Right lobe of liver (tissue), 6 donors: Measurements from ENCODE around the gene CDA. TPM values are rescaled to one million over a fixed set of nuclear protein-coding genes. Genes with fewer than 3 reads are reported as not detected.

ENCODE experiments used
- ATAC-seq, 4 donors: fragments of 200-7000 bp; cut with Tn5 transposase; one replicate each; pipeline ENCODE4 v1.9.1; 2020; ENCODE audit warnings: mild to moderate bottlenecking in 4 of 4, moderate library complexity in 4 of 4
- DNase-seq, 3 donors: peaks; one replicate each; pipeline ENCODE4 v3.0.0-alpha.2; 2020
- H3K27ac ChIP-seq, 3 donors: fragments of 200-600 bp; one replicate each; pipeline ENCODE4 v1.8.0; 2022
- H3K27me3 ChIP-seq, 2 donors: fragments of 200-600 bp; one replicate each; pipeline ENCODE4 v1.8.0; 2022
- H3K36me3 ChIP-seq, 4 donors: fragments of 200-600 bp; sonication (generic) in 1 of 4; one replicate each; pipeline versions ENCODE4 v1.5.1 to v1.8.0; 2017 to 2022; ENCODE audit warnings: control low read depth in 1 of 4
- H3K4me1 ChIP-seq, 4 donors: fragments of 200-600 bp; sonication (generic) in 1 of 4; one replicate each; pipeline versions ENCODE4 v1.5.1 to v1.8.0; 2017 to 2022; ENCODE audit warnings: control low read depth in 1 of 4
- H3K4me3 ChIP-seq, 3 donors: fragments of 200-600 bp; one replicate each; pipeline ENCODE4 v1.8.0; 2022
- H3K9me3 ChIP-seq, 4 donors: fragments of 200-600 bp; sonication (generic) in 1 of 4; one replicate each; pipeline versions ENCODE4 v1.5.1 to v1.8.0; 2017 to 2022; ENCODE audit warnings: control low read depth in 1 of 4
- POLR2A ChIP-seq: fragments of 450-650 bp; IDR thresholded peaks from one replicate; pipeline ENCODE4 v1.6.1; 2017; ENCODE audit warnings: antibody characterized with exemption, mild to moderate bottlenecking
- WGBS: methylation state at CpG from one replicate; pipeline ENCODE4 v1.1.6; 2018; ENCODE audit warnings: low coverage, low lambda C conversion rate; ENCODE audit not compliant: insufficient coverage; ENCODE audit errors: missing lambda C conversion rate; 5-methylcytosine and 5-hydroxymethylcytosine counted together
- intact Hi-C, 2 donors: fragments of 100-400 bp; cut with DNase I; formaldehyde crosslinking; loops; one replicate each; pipeline versions ENCODE4 v1.11.2 to v1.14.1; 2022
- total RNA-seq, 6 experiments: library from RNA; depleted of rRNA in 2 of 6; stranded (reverse); fragments of >200 nt in 2 of 6; fragmentation: NEBNext Ultra II Directional in 3 of 6; extraction: Animal tissue kit (Norgen Biotek cat#: 25700) in 3 of 6; gene quantifications; one replicate each; pipeline versions ENCODE4 v1.1.0 to v1.2.4, GENCODE V29; 2016 to 2023
- TF ChIP-seq, protein P1 (sequence below), 4 donors: fragments of 200-600 bp in 3 of 4; fragments of 450-650 bp in 1 of 4; IDR thresholded peaks; one replicate each; pipeline versions ENCODE4 v1.5.1 to v1.8.0; 2016 to 2022; ENCODE audit warnings: antibody characterized with exemption in 4 of 4, mild to moderate bottlenecking in 2 of 4
- donor health status: DM: no; HTN: yes; CAD: no.
- donor health status: DM: no; HTN: no; CAD: no.
- donor health status: DM: no; HTN: no; CAD: no.
- donor health status: DM: no; HTN: yes; CAD: no.
- donor health status: DM: no; HTN: yes; CAD: no.

CDA gene
- total RNA-seq, 6 experiments from 2014 or later = 12.6 to 33.8 (median 24.5) TPM

DNA sequence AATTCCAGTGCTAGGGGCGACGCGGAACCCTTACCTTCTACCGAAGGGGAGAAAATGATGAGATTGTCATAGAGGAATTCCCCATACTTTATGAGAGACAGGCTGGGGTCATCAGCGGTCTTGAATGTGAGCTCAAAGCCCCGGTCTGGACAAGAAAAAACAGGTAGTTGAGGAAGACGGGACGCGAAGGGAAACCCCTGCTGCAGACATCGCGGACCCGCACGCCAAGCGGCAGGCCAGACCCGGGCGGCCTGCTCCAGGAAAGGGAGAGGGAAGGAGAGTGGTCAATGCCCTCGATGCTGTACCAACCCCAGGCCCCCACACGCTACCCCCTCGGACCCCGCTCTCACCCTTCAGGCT is 71.9 kb downstream of the CDA start:
- intact Hi-C loops = no loop called here
- H3K4me1 ChIP-seq = peaks cover 0 to 20% (median 9%) of the 10 kb centered on the region in 4 donors
- H3K4me3 ChIP-seq = peak overlapping the region; percentile 80 to 99 (median 97)
- no peaks in the 10 kb centered on the region for H3K27me3 ChIP-seq
- H3K27ac ChIP-seq = peak overlapping the region in 2 of 3 donors; percentile 30 to 51
- ATAC-seq (peak in 1 of 4 donors; percentile 1), DNase-seq (no peak)
- H3K36me3 ChIP-seq = peaks cover 0 to 18% (median 10%) of the 10 kb centered on the region in 4 donors
- no peaks in the 10 kb centered on the region for H3K9me3 ChIP-seq
- WGBS = 0% methylated on average over 9 of the region's 20 CpGs
- TF ChIP-seq, protein P1, sequence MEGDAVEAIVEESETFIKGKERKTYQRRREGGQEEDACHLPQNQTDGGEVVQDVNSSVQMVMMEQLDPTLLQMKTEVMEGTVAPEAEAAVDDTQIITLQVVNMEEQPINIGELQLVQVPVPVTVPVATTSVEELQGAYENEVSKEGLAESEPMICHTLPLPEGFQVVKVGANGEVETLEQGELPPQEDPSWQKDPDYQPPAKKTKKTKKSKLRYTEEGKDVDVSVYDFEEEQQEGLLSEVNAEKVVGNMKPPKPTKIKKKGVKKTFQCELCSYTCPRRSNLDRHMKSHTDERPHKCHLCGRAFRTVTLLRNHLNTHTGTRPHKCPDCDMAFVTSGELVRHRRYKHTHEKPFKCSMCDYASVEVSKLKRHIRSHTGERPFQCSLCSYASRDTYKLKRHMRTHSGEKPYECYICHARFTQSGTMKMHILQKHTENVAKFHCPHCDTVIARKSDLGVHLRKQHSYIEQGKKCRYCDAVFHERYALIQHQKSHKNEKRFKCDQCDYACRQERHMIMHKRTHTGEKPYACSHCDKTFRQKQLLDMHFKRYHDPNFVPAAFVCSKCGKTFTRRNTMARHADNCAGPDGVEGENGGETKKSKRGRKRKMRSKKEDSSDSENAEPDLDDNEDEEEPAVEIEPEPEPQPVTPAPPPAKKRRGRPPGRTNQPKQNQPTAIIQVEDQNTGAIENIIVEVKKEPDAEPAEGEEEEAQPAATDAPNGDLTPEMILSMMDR (IDR thresholded peaks at IDR 0.05) = no peak

DNA sequence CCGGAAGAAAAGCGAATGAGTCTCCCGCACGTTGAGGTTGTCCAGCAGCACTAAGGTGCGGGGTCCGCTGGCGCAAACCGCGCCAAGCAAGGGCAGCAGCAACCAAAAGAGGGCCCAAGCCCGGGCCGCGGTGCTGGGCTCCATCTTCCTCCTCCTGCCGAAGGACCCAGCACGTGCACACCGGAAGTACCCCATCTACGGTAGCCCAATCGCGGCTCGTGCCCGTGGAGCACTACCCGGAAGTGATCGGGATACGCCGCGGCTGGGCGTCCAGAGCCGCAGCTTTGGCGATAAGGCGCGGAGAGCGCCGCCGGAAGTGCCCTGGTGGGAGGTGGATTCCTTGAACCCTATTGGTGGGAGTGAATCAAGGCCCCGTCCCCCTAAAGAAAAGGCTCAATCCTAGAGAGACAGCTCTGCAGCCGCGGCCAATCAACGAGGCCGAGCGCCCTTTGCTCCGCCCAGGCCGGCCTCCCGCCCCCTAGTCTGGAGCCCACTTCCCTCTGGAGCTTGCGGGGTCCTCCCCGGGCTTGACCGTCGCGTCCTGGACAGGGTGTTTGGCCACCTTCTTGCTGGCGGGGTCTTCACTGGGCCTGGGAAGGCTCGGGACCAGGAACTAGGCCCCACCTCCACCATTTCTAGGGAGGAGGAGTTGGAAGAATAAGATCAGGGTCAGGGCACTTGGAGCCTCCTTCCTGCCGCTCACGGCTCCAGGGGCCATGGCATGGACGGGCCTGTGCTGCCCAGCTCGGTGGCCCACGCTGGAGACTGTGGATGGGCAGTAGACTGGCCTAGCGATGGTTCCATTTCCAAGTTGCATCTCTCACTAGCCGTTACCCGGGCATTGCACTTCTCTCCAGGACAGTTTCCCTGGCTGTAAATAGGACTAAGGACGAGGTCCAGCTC is 72.6 kb downstream of the CDA start, which contains the start of gene DDOST:
TSS of gene DDOST (minus strand) at position 163 of the 903 bp plus-strand sequence. CDS start at position 144, 19 bp downstream.
- peak; percentile 97 for DNase-seq
- H3K9me3 ChIP-seq = no peaks in the 10 kb centered on the region
- peak within 1 kb of the TSS; percentile 80 to 99 (median 97) for H3K4me3 ChIP-seq
- H3K27me3 ChIP-seq = no peaks in the 10 kb centered on the region
- WGBS = 0% methylated on average over 10 of the region's 58 CpGs
- intact Hi-C loops = no loop called here
- peaks cover 0 to 20% (median 9%) of the 10 kb centered on the region in 4 donors for H3K4me1 ChIP-seq
- peak within 1 kb of the TSS; percentile 49 to 51 (median 50) for H3K27ac ChIP-seq
- peak; percentile 93 to 97 (median 96) for ATAC-seq
- TF ChIP-seq POLR2A = peak; percentile 46
- TF ChIP-seq, protein P1 (IDR thresholded peaks at IDR 0.05) = peak; percentile 10 to 56 (median 54)
- H3K36me3 ChIP-seq = peaks cover 0 to 14% (median 6%) of the 10 kb centered on the region in 4 donors

DNA sequence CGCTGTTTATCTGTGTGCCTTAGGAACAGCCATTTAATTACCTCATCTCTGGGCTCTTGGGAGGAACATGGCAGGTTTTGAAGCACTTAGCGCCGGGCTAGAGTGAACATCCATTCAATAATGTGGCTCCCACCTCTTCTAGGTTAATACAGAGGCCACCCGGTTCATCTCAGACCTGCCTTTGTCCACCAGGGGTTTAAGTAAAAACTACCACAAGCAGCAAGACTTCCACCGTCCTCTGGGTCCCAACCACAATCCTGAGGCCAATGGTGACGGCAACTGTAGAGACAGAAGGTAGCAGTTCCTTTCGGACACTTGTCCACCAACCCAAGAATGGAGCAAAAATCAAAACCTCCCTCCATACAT is 73.2 kb downstream of the CDA start:
- H3K4me1 ChIP-seq = peaks cover 0 to 20% (median 9%) of the 10 kb centered on the region in 4 donors
- no peak for DNase-seq
- H3K36me3 ChIP-seq = peaks cover 0 to 7% (median 2%) of the 10 kb centered on the region in 4 donors
- no peak for TF ChIP-seq POLR2A
- TF ChIP-seq, protein P1 (IDR thresholded peaks at IDR 0.05) = no peak
- no peaks in the 10 kb centered on the region for H3K9me3 ChIP-seq
- peak overlapping the region; percentile 45 to 50 (median 49) for H3K27ac ChIP-seq
- H3K4me3 ChIP-seq = peak overlapping the region; percentile 80 to 99 (median 97)
- no peaks in the 10 kb centered on the region for H3K27me3 ChIP-seq
- intact Hi-C loops = no loop called here
- WGBS = 0% methylated on average over 1 of the region's 7 CpGs
- no peak for ATAC-seq

DNA sequence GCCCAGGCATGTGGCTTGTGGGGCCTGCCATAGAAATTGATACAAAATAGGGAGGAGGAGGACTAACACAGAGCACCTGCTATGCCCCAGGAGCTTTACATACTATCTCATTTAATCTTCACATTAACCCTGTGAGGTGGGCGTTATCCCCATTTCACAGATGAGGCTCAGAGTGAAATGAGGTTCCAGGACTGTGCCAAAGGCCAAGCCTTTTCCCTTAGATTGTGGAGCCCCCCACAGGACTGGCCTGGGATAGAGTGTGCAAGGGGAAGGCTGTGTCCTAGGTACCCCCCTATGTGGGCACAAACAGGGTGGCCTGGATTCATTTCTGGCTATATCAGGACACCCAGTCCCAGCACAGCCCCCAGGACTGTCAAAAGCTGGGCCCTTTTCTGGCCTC is 74.5 kb downstream of the CDA start:
- Histone ChIP-seq H3K4me3 (no peak overlapping the region), H3K9me3 (no peaks in the 10 kb centered on the region), H3K27ac (no peak overlapping the region), H3K4me1 (peaks cover 0 to 20% (median 9%) of the 10 kb centered on the region in 4 donors), H3K27me3 (no peaks in the 10 kb centered on the region), H3K36me3 (peaks cover 0 to 4% (median 0%) of the 10 kb centered on the region in 4 donors)
- DNase-seq (no peak), ATAC-seq (no peak)
- intact Hi-C loops = no loop called here
- TF ChIP-seq, protein P1 (IDR thresholded peaks at IDR 0.05) = no peak
- TF ChIP-seq POLR2A = no peak
- WGBS = 60% methylated on average over 1 of the region's 1 CpG
